NK-92 (cell line): Measurements from ENCODE around the gene TSEN54.
"Not testable (repeated sequence)": the region's sequence is repeated elsewhere in the genome, so short reads cannot be mapped to it uniquely, and the experiment has no call there.

Experiments
- DNase-seq: peaks from one replicate; lab custom pipeline; 2025; ENCODE audit not compliant: unreplicated experiment; lab: John Stamatoyannopoulos, UW

TSEN54 gene

DNA sequence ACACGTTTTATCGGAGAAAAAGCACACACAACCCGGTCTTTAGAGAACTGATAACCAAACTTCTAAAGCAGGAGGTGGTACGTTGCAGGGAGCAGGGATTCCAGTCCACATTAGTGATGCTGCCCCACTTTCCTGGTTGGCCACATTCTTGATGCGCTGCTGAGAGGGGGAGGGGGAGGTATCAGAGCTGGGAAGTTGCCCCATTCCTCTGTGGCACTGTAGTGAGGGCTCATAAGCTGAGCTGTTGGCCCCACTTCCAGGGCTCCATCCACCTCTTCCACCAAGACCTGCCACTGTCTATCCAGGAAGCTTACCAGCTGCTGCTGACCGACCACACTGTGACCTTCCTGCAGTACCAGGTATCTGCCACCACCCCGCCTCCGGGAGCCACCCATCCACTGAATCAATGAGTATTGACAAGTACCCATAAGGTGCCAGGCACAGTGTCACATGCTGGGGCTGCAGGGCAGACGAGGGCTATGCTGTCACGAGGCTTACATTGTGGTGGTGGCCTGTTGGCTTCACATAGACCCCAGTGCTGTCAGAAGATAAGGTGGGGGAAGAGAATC, 1.1 kb downstream of the TSEN54 start:
- no peak for DNase-seq

GRCh38 chr17:75518201-75518600, 1.9 kb downstream of the TSEN54 start:
- DNase-seq: no peak

DNA sequence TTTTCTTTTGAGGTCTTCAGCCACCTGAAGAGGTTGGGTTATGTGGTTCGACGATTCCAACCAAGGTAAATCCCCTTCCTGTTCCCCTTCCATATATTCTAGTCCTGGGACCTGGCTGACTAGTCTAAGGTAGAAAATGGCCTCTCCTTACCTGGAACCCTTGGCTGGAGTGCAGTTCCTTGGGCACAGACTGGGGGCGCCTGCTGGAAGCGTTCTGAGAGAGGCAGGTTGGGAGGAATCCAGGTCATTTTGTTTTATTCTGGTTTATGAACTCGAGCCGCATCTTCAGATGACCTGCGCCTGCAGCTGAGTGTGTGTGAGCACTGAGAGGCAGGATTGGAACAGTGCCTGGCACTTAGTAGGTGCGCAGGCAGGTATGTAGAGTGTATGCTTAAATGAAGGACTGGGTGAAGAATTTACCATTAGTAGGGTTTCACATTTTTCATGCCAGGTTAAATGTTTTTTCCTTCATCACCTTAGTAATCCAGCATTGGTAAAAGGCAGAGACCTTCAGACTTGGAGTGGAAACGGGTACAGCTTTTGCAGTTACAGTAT, 2.7 kb downstream of the TSEN54 start:
- no peak for DNase-seq

- not testable (repeated sequence) for DNase-seq
These were observed 4.1 kb downstream of the TSEN54 start for GRCh38 chr17:75520413-75520812.

DNA sequence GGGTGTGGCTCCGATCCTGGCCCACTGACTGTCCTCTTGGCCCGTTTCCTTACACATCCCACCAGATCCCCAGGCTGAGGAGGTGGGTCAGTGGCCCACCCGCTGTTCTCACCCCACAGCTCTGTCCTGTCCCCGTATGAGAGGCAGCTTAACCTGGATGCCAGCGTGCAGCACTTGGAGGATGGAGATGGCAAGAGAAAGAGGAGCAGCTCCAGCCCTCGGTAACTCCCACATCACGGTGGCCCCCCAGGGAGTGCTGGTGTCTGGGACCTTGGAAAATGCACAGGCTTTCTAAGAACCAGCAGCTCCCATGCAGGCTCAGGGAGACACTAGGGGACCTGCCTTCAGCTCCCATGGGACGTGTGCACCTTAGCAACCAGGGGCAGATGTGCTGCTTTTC, 5.0 kb downstream of the TSEN54 start:
- no peak for DNase-seq

DNA sequence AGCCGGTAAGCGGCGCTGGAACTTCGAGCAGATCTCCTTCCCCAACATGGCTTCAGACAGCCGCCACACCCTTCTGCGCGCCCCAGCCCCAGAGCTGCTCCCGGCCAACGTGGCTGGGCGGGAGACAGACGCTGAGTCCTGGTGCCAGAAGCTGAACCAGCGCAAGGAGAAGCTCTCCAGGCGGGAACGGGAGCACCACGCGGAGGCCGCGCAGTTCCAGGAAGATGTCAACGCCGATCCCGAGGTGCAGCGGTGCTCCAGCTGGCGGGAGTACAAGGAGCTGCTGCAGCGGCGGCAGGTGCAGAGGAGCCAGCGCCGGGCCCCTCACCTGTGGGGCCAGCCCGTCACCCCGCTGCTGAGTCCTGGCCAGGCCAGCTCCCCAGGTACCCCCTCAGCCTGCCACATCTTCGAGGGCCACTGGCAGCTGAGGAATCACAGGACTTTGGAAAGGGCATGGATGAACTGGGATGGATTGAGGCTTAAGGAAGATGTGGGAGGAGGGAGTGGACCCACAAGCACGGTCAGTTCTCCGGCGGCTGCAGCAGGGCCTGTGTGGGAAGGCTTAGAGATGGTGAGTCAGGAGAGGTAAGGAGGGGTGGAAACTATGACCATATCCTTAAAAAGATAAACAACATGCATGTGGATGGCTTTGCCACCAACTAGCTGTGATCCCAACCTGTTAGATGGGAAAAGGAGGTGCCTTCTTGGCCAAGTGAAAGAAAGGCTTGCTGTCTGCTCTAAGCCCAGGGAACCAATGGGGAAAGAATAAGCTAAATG, 5.8 kb downstream of the TSEN54 start:
- no peak for DNase-seq

GRCh38 chr17:75523647-75524046, 7.3 kb downstream of the TSEN54 start:
- DNase-seq: no peak

DNA sequence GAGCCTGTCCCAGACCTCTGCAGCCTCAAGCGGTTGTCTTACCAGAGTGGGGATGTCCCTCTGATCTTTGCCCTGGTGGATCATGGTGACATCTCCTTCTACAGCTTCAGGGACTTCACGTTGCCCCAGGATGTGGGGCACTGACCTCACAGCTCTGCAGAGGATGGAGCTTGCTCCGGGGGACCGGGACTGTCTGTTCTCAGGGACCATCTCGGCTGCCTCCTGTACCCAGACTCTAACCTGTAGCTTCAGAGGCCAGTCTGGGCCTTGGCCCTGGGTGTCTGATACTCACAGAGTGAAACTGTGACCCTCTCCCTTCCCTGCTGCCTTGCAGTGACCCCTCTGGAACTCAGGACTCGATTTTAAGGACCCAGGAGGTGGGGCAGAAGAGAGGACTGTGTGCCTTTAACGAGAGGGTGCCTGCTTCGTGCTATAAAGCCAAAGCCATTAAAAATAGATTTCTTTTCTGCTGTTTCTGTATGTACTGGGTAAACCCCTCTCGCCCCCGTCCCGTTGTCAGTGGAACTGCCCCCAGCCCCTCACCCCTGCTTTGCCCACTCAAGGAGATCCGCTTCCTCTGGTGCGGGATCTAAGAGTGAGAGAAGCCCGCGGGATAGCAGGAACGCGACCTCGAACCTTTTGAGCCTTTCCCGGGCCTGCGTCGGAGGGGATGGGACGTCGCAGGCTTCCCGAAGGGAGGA, 8.1 kb downstream of the TSEN54 start:
- DNase-seq: no peak

DNA sequence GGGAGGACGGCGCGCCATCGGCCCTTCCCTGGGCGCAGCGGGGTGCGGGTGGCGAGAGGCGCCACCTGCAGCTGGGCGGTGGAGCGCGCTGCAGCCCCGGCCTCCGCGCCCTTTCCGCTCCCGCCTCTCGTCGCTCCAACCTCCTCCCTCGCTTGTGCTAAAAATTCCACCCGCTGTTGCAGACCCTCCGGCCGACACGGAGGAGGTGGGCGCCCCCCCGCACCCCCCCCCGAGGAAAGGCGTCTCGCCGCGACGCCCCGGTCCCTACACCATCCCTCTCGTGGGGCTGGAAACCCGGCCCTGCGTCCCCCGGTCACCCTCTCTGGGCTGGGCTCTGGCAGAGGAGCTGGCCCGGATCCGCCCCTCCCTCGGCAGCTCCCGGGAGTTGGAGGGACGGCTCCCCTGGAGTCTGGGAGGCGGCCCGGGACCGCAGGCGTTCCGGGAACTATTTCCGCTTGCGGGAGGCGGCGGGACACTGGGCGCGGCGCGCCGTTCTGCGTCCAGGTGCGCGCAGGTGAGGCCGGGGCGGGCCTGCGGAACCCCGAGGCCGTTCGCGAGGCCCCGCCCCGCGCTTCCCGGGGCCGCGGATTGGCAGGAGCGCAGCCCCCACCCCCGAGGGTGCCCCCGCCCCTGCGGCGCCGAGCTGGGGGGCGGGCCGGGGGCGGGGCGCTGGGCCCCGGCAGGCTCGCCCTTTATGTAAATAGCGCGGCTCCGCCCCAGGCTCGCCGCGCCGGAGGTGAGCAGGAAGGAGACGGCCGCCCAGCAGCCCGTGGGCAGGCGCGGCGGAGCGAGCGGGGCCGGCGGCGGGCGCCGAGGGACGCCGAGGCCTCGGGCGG, 8.9 kb downstream of the TSEN54 start, which contains the start of gene LLGL2:
Gene LLGL2 (plus strand): TSS at position 728 of the 836 bp plus-strand sequence. CDS start 17,730 bp downstream, outside the sequence.
- DNase-seq: no peak

- no peak for DNase-seq
These were observed 9.7 kb downstream of the TSEN54 start for GRCh38 chr17:75525806-75526554.

GRCh38 chr17:75526555-75527270, 10.4 kb downstream of the TSEN54 start:
- no peak for DNase-seq

- no peak for DNase-seq
These were observed 14.8 kb downstream of the TSEN54 start for GRCh38 chr17:75530837-75531720.

GRCh38 chr17:75531721-75532072, 15.4 kb downstream of the TSEN54 start:
- DNase-seq: no peak

- no peak for DNase-seq
These were observed 18.8 kb downstream of the TSEN54 start for GRCh38 chr17:75535119-75535537.

DNA sequence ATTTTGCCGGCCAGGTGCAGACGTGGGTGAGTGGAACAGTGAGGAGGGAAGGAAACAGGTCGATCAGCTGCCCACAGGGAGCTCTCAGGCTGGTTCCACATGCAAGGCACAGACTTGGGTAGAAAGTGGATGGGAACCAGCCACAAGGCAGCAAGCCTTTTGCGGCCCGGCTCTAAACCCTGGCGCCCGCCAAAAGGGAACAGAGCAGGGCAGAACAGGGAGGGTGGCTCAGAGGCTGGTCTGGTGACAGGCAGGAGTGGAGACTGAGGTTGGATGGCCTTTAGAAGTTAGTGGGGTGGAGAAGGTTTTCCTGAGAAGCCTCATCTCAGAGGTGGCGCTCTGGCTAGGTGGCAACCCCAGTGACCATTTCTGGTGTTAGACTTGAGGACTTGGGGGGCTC, 19.5 kb downstream of the TSEN54 start:
- no peak for DNase-seq

DNA sequence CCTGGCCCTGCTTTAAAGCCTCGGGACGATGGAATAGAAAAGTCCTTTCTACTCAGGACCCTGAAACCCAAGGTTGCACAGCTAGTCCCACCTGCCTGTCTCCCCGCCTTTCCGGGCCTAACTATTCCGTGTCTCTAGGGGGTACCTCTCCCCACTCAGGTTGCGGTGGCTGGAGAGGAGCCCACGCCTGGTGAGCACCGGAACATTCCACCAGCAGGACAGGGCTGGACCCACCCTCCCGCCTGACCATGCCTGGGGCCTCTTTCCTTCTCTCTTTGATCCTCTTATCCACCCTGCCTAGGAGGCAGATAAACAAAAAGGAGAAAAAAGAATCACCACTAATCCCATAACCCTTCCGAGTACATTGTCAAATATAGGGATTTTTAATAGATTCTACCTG, 20.0 kb downstream of the TSEN54 start:
- DNase-seq: no peak

GRCh38 chr17:75539967-75540729, 23.8 kb downstream of the TSEN54 start:
- DNase-seq: no peak
